ENCODE results near the gene RBFOX2. TPM values are rescaled to one million over a fixed set of nuclear protein-coding genes. Genes with fewer than 3 reads are reported as not detected.

Gene RBFOX2
- total and polyA plus RNA-seq, 10 of the 15 experiments (the other 5 are each of a cell fraction or from before 2014, with no cell fraction given) = 0.01 to 2.7 (median 0.17) TPM; not detected in 4

DNA sequence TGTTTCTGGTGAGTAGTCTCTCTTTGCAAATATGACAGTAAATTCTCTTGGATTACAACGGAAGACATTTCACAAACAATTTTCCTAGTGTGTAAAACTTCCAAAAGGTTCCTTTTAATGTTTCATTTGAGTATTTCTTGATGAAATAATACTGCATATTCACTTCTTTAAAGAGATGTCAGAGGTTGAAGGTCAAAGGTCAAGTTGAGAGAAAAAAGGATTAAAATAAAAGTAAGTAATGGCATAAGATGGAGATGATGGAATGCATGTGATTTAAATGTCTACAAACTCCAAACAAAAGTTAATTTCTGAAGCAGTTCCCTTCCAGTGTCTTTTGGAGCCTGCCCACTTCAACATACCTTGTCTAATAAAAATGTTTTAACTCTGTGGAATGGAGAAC is 270.2 kb downstream of the RBFOX2 start:
- ATAC-seq (no peak), FAIRE-seq (no peak), DNase-seq (ENCODE audit: low read depth, low spot score) (no peak)
- H3K4me3 ChIP-seq = no peak overlapping the region
- no peaks in the 10 kb centered on the region for H3K9me3 ChIP-seq (replicated peaks; ENCODE audit: control insufficient read depth, insufficient read depth, low read length)
- ChIA-PET CTCF (no interaction called here), SMC1A (ENCODE audit: uncharacterized antibody, unreplicated experiment) (no interaction called here), RAD21 (ENCODE audit: unreplicated experiment) (no interaction called here), POLR2A (interaction anchor here (0.6 kb wide), 1 partner anchor 169 kb away, joined by 3 read pairs; no protein-coding TSS in a partner anchor)
- H3K9ac ChIP-seq (ENCODE audit: control insufficient read depth, insufficient read depth, low read length) = no peak overlapping the region
- BruUV-seq (replicated peaks) = no TSS peak
- no peak overlapping the region for H3K4me2 ChIP-seq (ENCODE audit: control insufficient read depth, insufficient read depth)
- no peaks in the 10 kb centered on the region for H3K4me1 ChIP-seq (ENCODE audit: control insufficient read depth, insufficient read depth, low read length)
- no peaks in the 10 kb centered on the region for H3K79me2 ChIP-seq (ENCODE audit: control insufficient read depth, insufficient read depth, low read length)
- in situ Hi-C loops (cut with MboI) = no loop called here
- H2AFZ ChIP-seq (ENCODE audit: control insufficient read depth, low read depth, low read length) = no peak overlapping the region
- no peak overlapping the region for H3K27ac ChIP-seq (ENCODE audit: control insufficient read depth, insufficient read depth)
- 0 out of 2 replicates have a peak, but pooled peaks have one; percentile 33 for TF ChIP-seq NR2F1 (conservative IDR thresholded peaks at IDR 0.05)
- TF ChIP-seq HDGF (IDR thresholded peaks at IDR 0.05) = no peak
- no peak for TF ChIP-seq POLR2AphosphoS5 (IDR thresholded peaks at IDR 0.05; ENCODE audit: low read length)
- no peak for TF ChIP-seq SUZ12 (IDR thresholded peaks at IDR 0.05; ENCODE audit: unreplicated experiment)
- TF ChIP-seq ZNF207 (IDR thresholded peaks at IDR 0.05; ENCODE audit: borderline replicate concordance) = no peak
- TF ChIP-seq, protein P1, sequence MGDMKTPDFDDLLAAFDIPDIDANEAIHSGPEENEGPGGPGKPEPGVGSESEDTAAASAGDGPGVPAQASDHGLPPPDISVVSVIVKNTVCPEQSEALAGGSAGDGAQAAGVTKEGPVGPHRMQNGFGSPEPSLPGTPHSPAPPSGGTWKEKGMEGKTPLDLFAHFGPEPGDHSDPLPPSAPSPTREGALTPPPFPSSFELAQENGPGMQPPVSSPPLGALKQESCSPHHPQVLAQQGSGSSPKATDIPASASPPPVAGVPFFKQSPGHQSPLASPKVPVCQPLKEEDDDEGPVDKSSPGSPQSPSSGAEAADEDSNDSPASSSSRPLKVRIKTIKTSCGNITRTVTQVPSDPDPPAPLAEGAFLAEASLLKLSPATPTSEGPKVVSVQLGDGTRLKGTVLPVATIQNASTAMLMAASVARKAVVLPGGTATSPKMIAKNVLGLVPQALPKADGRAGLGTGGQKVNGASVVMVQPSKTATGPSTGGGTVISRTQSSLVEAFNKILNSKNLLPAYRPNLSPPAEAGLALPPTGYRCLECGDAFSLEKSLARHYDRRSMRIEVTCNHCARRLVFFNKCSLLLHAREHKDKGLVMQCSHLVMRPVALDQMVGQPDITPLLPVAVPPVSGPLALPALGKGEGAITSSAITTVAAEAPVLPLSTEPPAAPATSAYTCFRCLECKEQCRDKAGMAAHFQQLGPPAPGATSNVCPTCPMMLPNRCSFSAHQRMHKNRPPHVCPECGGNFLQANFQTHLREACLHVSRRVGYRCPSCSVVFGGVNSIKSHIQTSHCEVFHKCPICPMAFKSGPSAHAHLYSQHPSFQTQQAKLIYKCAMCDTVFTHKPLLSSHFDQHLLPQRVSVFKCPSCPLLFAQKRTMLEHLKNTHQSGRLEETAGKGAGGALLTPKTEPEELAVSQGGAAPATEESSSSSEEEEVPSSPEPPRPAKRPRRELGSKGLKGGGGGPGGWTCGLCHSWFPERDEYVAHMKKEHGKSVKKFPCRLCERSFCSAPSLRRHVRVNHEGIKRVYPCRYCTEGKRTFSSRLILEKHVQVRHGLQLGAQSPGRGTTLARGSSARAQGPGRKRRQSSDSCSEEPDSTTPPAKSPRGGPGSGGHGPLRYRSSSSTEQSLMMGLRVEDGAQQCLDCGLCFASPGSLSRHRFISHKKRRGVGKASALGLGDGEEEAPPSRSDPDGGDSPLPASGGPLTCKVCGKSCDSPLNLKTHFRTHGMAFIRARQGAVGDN (IDR thresholded peaks at IDR 0.05) = no peak
- peak; percentile 73 for TF ChIP-seq NR2C1 (IDR thresholded peaks at IDR 0.05)
- TF ChIP-seq, protein P2, sequence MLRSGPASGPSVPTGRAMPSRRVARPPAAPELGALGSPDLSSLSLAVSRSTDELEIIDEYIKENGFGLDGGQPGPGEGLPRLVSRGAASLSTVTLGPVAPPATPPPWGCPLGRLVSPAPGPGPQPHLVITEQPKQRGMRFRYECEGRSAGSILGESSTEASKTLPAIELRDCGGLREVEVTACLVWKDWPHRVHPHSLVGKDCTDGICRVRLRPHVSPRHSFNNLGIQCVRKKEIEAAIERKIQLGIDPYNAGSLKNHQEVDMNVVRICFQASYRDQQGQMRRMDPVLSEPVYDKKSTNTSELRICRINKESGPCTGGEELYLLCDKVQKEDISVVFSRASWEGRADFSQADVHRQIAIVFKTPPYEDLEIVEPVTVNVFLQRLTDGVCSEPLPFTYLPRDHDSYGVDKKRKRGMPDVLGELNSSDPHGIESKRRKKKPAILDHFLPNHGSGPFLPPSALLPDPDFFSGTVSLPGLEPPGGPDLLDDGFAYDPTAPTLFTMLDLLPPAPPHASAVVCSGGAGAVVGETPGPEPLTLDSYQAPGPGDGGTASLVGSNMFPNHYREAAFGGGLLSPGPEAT (IDR thresholded peaks at IDR 0.05; ENCODE audit: low read depth) = no peak
- no peaks in the 10 kb centered on the region for H4K20me1 ChIP-seq (ENCODE audit: control insufficient read depth, insufficient read depth)
- intact Hi-C loops (cut with micrococcal nuclease; ENCODE audit: unreplicated experiment) = no loop called here
- H3K36me3 ChIP-seq (ENCODE audit: control insufficient read depth in 2 of 2, insufficient read depth in 2 of 2, low read length in 1 of 2) = no peaks in the 10 kb centered on the region
- 35% methylated on average over 1 of the region's 1 CpG for WGBS (ENCODE audit: insufficient coverage, insufficient replicate concordance, low lambda C conversion rate, missing lambda C conversion rate)
- H3K27me3 ChIP-seq (replicated peaks in 1 of 2; ENCODE audit: control insufficient read depth in 2 of 2, insufficient read depth in 2 of 2, low read length in 1 of 2) = peaks cover 0 to 3% of the 10 kb centered on the region in 2 experiments; a peak in 2 of 4 replicates

Measured in GM12878 (cell line).